Activated CD8-positive, alpha-beta T cell treated with anti-CD3 and anti-CD28 coated beads for 36 hours (primary cell): ENCODE results near the gene PLEKHA6. TPM values are rescaled to one million over a fixed set of nuclear protein-coding genes. Genes with fewer than 3 reads are reported as not detected.
A peak's percentile ranks its signal among the peaks of the same experiment; 100 is the strongest.

Experiments
- ATAC-seq: fragments of 200-7000 bp; cut with Tn5 transposase; one replicate; pipeline ENCODE4 v1.10.0; 2021; ENCODE audit warnings: mild to moderate bottlenecking, moderate library complexity
- CTCF ChIA-PET: fragments of 350-600 bp; sonication (Branson Sonifier 250); formaldehyde crosslinking; loops from one replicate; lab custom pipeline; 2021; ENCODE audit warnings: antibody characterized with exemption; lab: Charles Lee
- POLR2A ChIA-PET: fragments of 350-600 bp; sonication (Branson Sonifier 250); formaldehyde crosslinking; loops from one replicate; lab custom pipeline; 2021; ENCODE audit warnings: antibody characterized with exemption; lab: Charles Lee
- DNase-seq: peaks from one replicate; pipeline ENCODE4 v3.0.0-alpha.2; 2020
- H3K27ac Mint-ChIP-seq: one replicate; pipeline ENCODE4 v1.8.0; 2021; ENCODE audit warnings: mild to moderate bottlenecking, mixed read lengths
- H3K27me3 Mint-ChIP-seq: one replicate; pipeline ENCODE4 v1.8.0; 2021; ENCODE audit warnings: mixed read lengths
- H3K36me3 Mint-ChIP-seq: one replicate; pipeline ENCODE4 v1.8.0; 2021; ENCODE audit warnings: low read depth, mixed read lengths
- H3K4me1 Mint-ChIP-seq: one replicate; pipeline ENCODE4 v1.8.0; 2021; ENCODE audit warnings: low read depth, mixed read lengths
- H3K4me3 Mint-ChIP-seq: one replicate; pipeline ENCODE4 v1.8.0; 2021; ENCODE audit warnings: mild to moderate bottlenecking, moderate library complexity, mixed read lengths
- H3K9me3 Mint-ChIP-seq: one replicate; pipeline ENCODE4 v1.8.0; 2021; ENCODE audit warnings: mixed read lengths
- intact Hi-C: fragments of 100-400 bp; cut with micrococcal nuclease; formaldehyde crosslinking; loops from one replicate; pipeline ENCODE4 v1.10.0; 2022
- total RNA-seq, 2 experiments: library from RNA; stranded (reverse); gene quantifications; one replicate each; pipeline ENCODE4 v1.2.3, GENCODE V29; 2021
- TF ChIP-seq, protein P1 (sequence below): fragments of 200-600 bp; IDR thresholded peaks from one replicate; pipeline ENCODE4 v1.8.0; 2022; ENCODE audit warnings: antibody characterized with exemption, mild to moderate bottlenecking

Gene PLEKHA6
- total RNA-seq, 2 experiments from 2014 or later, result 3.0 to 3.7 TPM

DNA sequence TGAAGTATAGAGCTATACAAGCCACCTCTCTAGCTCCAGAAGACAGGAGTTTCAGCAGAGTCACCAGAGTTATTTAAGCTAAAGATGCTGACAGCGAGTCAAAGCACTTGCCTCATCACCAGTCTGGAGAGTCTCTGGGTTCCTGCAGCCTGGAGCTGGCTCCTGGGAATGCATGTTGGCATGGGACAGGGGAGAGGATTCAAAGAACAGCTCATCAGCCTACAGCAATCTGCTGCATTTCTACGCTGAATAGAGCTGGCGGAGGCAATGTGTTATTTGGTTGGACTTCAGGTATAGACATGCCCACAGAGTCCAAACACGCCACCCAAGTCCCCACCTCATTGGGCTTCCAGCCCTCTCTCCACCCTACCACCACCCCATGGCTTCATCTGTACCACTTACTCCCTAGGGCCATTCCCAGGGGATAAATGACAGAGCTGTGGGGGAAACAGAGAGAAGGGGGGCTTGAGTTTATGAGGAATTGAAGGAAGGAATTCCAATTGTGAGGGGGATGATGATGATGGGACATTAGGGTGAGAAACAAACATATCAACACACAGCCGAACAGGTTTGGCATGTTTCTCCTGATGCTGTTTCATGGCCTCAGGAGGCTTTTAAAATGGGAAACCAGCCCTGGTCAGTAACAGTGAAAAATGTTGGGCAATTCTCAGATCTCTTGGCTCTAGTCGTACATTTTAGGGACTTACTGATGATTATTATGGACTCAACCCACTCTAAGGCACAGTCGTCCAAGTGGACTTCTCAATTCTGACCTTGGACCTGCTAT lies 58.4 kb downstream of the PLEKHA6 start:
- ChIA-PET POLR2A (interaction anchor here (1.2 kb wide), 1 partner anchor 13 kb away, joined by 3 read pairs; no protein-coding TSS in a partner anchor), CTCF (interaction anchor here (0.9 to 1.4 kb wide), 4 partner anchors 61 to 138 kb away, joined by 3 to 4 read pairs (median 3); no protein-coding TSS in a partner anchor)
- Mint-ChIP-seq H3K4me1 (peaks cover 8% of the 10 kb centered on the region), H3K9me3 (no peaks in the 10 kb centered on the region), H3K4me3 (no peak overlapping the region), H3K27me3 (peaks cover 9% of the 10 kb centered on the region), H3K36me3 (no peaks in the 10 kb centered on the region), H3K27ac (no peak overlapping the region)
- DNase-seq (no peak), ATAC-seq (no peak)
- TF ChIP-seq, protein P1, sequence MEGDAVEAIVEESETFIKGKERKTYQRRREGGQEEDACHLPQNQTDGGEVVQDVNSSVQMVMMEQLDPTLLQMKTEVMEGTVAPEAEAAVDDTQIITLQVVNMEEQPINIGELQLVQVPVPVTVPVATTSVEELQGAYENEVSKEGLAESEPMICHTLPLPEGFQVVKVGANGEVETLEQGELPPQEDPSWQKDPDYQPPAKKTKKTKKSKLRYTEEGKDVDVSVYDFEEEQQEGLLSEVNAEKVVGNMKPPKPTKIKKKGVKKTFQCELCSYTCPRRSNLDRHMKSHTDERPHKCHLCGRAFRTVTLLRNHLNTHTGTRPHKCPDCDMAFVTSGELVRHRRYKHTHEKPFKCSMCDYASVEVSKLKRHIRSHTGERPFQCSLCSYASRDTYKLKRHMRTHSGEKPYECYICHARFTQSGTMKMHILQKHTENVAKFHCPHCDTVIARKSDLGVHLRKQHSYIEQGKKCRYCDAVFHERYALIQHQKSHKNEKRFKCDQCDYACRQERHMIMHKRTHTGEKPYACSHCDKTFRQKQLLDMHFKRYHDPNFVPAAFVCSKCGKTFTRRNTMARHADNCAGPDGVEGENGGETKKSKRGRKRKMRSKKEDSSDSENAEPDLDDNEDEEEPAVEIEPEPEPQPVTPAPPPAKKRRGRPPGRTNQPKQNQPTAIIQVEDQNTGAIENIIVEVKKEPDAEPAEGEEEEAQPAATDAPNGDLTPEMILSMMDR, result no peak
- intact Hi-C loops, result no loop called here

DNA sequence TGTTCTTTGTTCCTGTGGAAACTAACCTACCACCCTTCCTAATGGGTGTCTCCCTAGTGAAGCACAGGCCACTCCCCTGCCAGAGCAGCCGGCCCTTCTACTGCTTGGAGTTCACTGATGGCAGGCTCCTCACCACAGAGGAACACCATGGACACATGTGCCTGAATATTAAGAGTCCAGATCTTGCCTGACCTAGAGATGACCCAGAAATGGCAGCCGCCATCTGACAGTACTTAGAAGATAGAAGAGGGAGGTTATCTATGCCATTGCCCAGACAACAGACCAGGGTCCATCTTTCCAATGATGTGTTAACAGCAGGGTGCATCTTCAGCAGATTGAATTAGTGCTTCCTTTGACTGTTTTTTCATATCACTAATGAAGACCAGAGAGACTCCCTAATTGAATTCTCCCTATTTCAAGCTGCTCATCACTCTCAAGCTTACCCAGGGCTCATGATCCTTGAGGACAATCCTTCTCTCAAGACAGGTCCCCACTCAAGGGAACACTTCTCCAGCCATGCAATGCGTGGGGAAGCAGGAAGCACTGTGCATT lies 59.8 kb downstream of the PLEKHA6 start:
- Mint-ChIP-seq H3K9me3 (no peaks in the 10 kb centered on the region), H3K27ac (no peak overlapping the region), H3K36me3 (no peaks in the 10 kb centered on the region), H3K4me1 (peaks cover 16% of the 10 kb centered on the region), H3K27me3 (peaks cover 13% of the 10 kb centered on the region), H3K4me3 (no peak overlapping the region)
- CTCF ChIA-PET, result interaction anchor here (0.9 to 2.5 kb wide), 4 partner anchors 63 to 137 kb away, joined by 3 to 10 read pairs (median 4); no protein-coding TSS in a partner anchor
- ATAC-seq, result no peak
- intact Hi-C loops, result no loop called here
- TF ChIP-seq, protein P1, result no peak
- DNase-seq, result no peak
- POLR2A ChIA-PET, result interaction anchor here (0.5 to 1.2 kb wide), 2 partner anchors 14 to 102 kb away, joined by 3 read pairs; no protein-coding TSS in a partner anchor

DNA sequence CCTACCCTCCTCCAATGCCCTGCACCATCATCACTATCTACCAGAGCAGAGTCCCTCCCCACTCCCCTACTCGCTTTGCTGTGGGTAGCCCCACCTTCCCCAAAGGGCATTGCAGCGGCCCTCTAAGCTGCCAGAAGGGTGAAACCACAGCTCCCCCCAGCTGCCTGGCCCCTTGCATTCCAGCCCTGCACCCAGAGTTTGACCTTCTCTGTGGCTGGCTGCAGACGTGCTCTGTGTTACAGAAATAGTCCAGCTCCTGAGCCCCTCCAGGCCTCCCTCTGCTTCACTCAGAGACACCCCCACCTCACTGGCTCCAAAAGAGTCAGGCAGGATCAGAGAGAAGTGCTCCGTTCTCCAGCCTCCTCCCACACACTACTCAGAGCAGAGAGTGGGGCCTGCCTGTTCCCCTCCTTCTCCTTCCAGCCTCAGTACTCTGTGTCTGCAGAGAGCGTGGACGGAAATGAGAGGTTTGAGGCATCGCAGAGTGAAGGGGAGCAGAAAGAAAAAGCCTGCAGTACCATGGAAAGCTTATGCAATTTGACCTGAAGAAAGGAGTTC lies 63.2 kb downstream of the PLEKHA6 start:
- H3K36me3 Mint-ChIP-seq, result no peaks in the 10 kb centered on the region
- H3K4me1 Mint-ChIP-seq, result peaks cover 16% of the 10 kb centered on the region
- CTCF ChIA-PET, result interaction anchor here (1.0 to 1.7 kb wide), 4 partner anchors 12 to 102 kb away, joined by 3 to 6 read pairs (median 4); no protein-coding TSS in a partner anchor
- intact Hi-C loops, result no loop called here
- POLR2A ChIA-PET, result no interaction called here
- H3K27ac Mint-ChIP-seq, result no peak overlapping the region
- DNase-seq (peak; percentile 13), ATAC-seq (peak; percentile 69)
- no peaks in the 10 kb centered on the region for H3K9me3 Mint-ChIP-seq
- H3K27me3 Mint-ChIP-seq, result peaks cover 8% of the 10 kb centered on the region
- no peak overlapping the region for H3K4me3 Mint-ChIP-seq
- TF ChIP-seq, protein P1, result no peak

DNA sequence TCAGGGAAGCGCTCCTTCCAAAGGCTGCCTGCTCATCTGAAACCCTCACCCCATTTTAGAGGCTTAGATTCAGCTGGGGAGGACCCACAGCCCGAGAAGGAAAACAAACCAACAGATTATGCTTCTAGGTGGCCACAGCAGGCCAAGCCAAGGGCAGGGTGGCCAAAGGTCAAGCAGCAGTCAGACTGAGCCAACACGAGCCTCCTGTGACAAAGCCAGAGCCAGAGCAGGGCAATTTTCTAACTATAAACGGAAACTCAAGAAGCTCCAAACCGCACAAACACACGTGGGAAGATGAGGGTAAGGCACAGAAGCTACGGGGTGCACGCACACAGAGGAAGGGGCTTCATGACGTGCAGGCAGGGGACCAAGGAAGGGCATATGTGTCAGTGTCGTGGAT lies 64.1 kb downstream of the PLEKHA6 start:
- Mint-ChIP-seq H3K4me1 (peaks cover 16% of the 10 kb centered on the region), H3K36me3 (no peaks in the 10 kb centered on the region), H3K4me3 (no peak overlapping the region), H3K9me3 (no peaks in the 10 kb centered on the region), H3K27me3 (peaks cover 8% of the 10 kb centered on the region), H3K27ac (peak overlapping the region; percentile 62)
- POLR2A ChIA-PET, result interaction anchor here (0.9 kb wide), 1 partner anchor 12 kb away, joined by 3 read pairs; no protein-coding TSS in a partner anchor
- CTCF ChIA-PET, result interaction anchor here (1.1 to 1.7 kb wide), 3 partner anchors 13 to 103 kb away, joined by 3 to 6 read pairs (median 3); no protein-coding TSS in a partner anchor
- DNase-seq, result peak; percentile 17
- TF ChIP-seq, protein P1, result no peak
- intact Hi-C loops, result no loop called here
- ATAC-seq, result peak; percentile 30
